Epithelial cell of umbilical artery (primary cell): ENCODE measurements around the gene CELF3. TPM values are rescaled to one million over a fixed set of nuclear protein-coding genes. Genes with fewer than 3 reads are reported as not detected.

Experiments used
- total RNA-seq: library from RNA; depleted of rRNA; stranded (reverse); fragments of >200 nt; gene quantifications from 2 replicates; pipeline ENCODE4 v1.2.3, GENCODE V29; 2014

CELF3 gene
- not detected in 2 replicates for total RNA-seq

DNA sequence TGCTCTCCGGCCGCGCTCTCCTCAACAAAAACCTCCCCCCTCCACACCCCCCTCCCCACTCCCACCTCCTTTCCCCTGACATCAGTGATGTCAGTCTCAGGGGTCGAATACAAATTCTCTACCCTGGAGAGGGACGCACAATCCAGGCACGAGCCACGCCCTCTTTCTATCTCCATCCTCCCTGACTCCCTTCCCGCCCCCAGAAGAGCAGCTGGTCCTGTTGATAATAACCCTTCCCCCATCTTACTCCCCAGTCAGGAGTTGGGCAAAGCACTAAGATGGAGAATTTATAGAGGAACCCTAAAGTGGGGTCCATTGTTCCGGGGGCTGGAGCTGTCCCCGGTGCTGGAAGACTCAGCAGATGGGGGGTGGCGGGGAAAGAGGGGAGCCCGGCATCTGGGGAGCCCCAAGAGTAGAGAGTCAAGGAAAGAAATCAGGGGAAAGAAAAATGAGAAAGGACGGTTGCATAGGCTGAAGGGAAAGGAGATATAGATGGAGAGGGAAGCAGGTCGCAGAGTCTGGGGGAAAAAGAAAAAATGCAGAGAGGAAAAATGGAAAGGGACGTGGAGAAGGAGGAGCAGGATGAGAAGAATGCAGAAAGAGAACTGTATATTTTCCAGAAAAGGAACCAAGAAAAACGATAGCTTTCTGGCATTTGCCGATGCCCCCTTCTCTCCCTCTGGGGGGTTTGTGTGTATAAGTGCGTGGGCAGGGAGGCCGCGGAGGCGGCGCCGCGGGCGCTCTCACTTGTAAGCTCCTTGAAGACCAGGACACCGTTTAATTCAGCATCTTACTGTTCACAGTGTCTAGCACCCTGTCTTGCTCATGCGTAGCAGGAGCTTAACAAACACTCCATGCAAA is at the start of gene CELF3:
TSS of gene CELF3 (minus strand) at position 33 of the 861 bp plus-strand sequence. CDS start 783 bp downstream, outside the sequence.

DNA sequence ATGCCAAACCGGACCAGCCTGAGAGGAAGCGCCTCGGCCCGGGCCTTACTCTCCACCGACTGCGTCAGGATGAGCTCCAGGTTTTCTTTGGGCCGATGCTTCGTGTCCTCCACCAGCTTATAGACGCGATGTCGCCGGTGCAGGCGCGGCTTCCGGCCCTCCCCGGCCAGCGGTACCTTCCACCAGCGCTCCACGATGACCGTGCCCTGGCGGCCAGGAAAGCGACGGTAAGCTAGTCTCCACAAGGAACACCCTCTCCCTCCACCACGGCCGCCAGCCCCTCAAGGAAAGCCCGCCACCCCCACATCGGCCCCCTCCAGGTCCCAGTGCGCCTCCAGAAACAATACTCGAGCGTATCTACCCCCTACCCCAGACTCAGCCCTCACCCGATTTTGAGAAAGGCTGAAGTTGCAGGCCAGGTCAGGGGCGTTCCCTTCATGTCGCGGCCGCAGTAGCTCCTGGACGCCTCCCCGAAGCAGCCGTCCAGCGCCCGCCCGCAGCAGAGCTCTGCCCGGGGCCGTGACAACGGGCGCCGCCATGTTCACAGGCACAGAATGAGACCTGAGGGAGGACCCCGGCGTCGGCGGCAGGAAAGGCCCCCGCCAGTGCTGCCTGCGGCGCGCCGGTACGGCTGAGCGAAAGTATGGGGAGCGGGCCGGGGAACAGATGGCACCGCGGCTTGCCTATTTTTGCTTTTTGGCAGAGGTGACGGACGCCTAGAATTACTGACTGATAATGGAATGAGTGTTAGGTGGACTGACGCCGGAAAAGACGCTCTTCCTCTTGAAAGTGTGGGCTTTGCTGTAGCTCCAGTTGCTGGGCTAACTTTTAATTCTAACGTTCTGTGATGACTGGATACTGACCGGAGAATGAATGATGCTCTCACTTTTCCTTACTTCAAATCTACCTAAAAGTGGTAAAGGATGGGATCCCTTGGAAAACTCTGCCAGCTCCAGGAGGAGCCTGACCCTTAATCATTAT is 46.6 kb upstream of the CELF3 start, which contains the start of gene MRPL9:
TSS of gene MRPL9 (minus strand) at position 556 of the 981 bp plus-strand sequence. CDS start at position 539, 17 bp downstream.

DNA sequence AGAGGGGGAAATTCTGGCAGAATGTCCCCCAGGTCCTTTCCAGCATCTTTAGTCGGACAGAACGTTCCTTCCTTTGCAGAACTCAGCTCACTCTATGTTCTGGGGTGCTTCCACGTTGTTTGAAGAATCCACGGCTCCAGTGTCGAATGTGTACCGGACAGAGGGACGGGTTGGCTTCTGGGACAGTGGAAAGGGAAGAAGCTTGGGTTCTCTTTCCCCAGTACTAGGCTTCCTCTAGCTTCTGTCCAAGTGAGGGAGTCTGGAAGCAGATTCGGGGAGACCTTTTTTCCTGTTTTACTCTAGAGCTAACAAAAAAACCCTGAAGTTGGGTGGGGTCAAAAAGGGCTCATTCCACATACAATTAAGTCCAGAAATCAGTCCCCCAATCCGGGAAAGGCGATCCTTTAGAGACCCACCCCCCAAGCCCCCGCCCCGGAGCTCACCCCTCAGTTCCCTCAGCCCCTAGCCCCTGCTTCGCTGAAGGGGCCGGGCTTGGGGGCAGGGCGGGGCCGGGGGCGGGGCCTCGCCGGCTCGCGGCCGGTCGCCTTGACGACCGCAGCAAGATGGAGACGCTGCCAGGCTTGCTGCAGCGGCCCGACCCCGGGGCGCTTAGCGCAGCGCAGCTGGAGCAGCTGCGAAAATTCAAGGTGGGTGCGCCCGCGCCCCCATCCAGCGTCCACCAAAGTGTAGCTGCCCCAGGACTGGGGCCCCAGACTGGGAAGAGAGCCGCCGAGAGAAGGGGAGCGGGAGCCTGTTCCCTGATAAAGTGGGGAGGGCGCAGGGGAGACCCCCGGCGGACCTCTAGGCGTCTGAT is 4.6 kb upstream of the CELF3 start, which contains the start of gene RIIAD1:
TSS of gene RIIAD1 (plus strand) at position 549 of the 814 bp plus-strand sequence. CDS start at position 564, 15 bp downstream.

Other genes with a start within 250 kb of the CELF3 start
- gene CGN, start 205.4 kb downstream of the CELF3 start, total RNA-seq = under 0.01 and 0.30 TPM in 2 replicates
- gene TUFT1, start 176.5 kb downstream of the CELF3 start, total RNA-seq = 2.6 and 5.5 TPM in 2 replicates
- 18.7 and 19.8 TPM in 2 replicates for gene SNX27, start 104.8 kb downstream of the CELF3 start, total RNA-seq
- not detected in 2 replicates for gene RIIAD1, start 4.7 kb upstream of the CELF3 start, total RNA-seq
- 116 and 130 TPM in 2 replicates for gene MRPL9, start 46.7 kb upstream of the CELF3 start, total RNA-seq
- gene TDRKH, start 73.7 kb upstream of the CELF3 start, total RNA-seq = 9.1 and 14.0 TPM in 2 replicates
- not detected in 2 replicates for gene LINGO4, start 88.6 kb upstream of the CELF3 start, total RNA-seq
- gene RORC, start 115.0 kb upstream of the CELF3 start, total RNA-seq = not detected in 2 replicates
- not detected in 2 replicates for gene C2CD4D, start 123.0 kb upstream of the CELF3 start, total RNA-seq
- gene THEM5, start 136.9 kb upstream of the CELF3 start, total RNA-seq = not detected in 2 replicates
- 14.0 and 15.7 TPM in 2 replicates for gene THEM4, start 192.7 kb upstream of the CELF3 start, total RNA-seq